Cardiac muscle cell (in vitro differentiated cells and primary cell): Measurements from ENCODE around the gene RASAL2. TPM values are rescaled to one million over a fixed set of nuclear protein-coding genes. Genes with fewer than 3 reads are reported as not detected.

Experiments used
- DNase-seq, 2 donors: peaks; one replicate each; pipeline versions ENCODE4 v3.0.0 to v3.0.0-alpha.2; 2010 to 2017; ENCODE audit warnings: low read depth in 1 of 2, low spot score in 1 of 2
- H3K27ac ChIP-seq: fragments of 200-600 bp; sonication (generic); 2 replicates; pipeline ENCODE4 v1.5.1; 2016
- H3K27me3 ChIP-seq: fragments of 200-600 bp; sonication (generic); 2 replicates; pipeline ENCODE4 v1.6.0; 2016; ENCODE audit warnings: control low read depth
- H3K36me3 ChIP-seq: fragments of 200-600 bp; sonication (generic); 2 replicates; pipeline ENCODE4 v1.5.1; 2016; ENCODE audit warnings: control low read depth
- H3K4me1 ChIP-seq: fragments of 200-600 bp; sonication (generic); 2 replicates; pipeline ENCODE4 v1.8.1; 2017; ENCODE audit warnings: low read depth, mild to moderate bottlenecking, mixed run types
- H3K4me3 ChIP-seq: fragments of 200-600 bp; sonication (generic); 2 replicates; pipeline ENCODE4 v1.5.1; 2016; ENCODE audit warnings: mild to moderate bottlenecking
- H3K9me3 ChIP-seq: fragments of 200-600 bp; sonication (generic); 2 replicates; pipeline ENCODE4 v1.5.1; 2017; ENCODE audit warnings: low read depth, mild to moderate bottlenecking, control low read depth
- CTCF ChIP-seq: IDR thresholded peaks from 2 replicates; pipeline ENCODE4 v1.5.1; 2012; ENCODE audit warnings: low read depth, mild to moderate bottlenecking, low read length
- polyA plus RNA-seq: library from polyadenylated mRNA; unstranded; fragments of >200 nt; fragmentation: Nextera tagmentation; extraction: Ambion mirVana; gene quantifications from 2 replicates; pipeline ENCODE4 v1.2.1, GENCODE V29; 2016
- total RNA-seq: library from RNA; depleted of rRNA; stranded (reverse); fragments of >200 nt; gene quantifications from 2 replicates; pipeline ENCODE4 v1.2.3, GENCODE V29; 2016

RASAL2 gene
- total and polyA plus RNA-seq, 2 experiments from 2014 or later: 11.2 to 35.3 TPM

GRCh38 chr1:178509414-178510007 lies 415.6 kb downstream of the RASAL2 start:
- no peak overlapping the region for H3K4me3 ChIP-seq
- no peaks in the 10 kb centered on the region for H3K36me3 ChIP-seq
- no peak overlapping the region for H3K27ac ChIP-seq
- H3K4me1 ChIP-seq: peaks cover 6% of the 10 kb centered on the region
- no peak for TF ChIP-seq CTCF
- no peaks in the 10 kb centered on the region for H3K27me3 ChIP-seq
- peak in 1 of 2 donors; percentile 37 for DNase-seq
- H3K9me3 ChIP-seq: no peaks in the 10 kb centered on the region

- DNase-seq: no peak
- Histone ChIP-seq H3K9me3 (no peaks in the 10 kb centered on the region), H3K27ac (no peak overlapping the region), H3K4me1 (peaks cover 6% of the 10 kb centered on the region), H3K27me3 (no peaks in the 10 kb centered on the region), H3K4me3 (no peak overlapping the region), H3K36me3 (no peaks in the 10 kb centered on the region)
- TF ChIP-seq CTCF: no peak
Measured at GRCh38 chr1:178510155-178510554, 416.3 kb downstream of the RASAL2 start.

GRCh38 chr1:178512566-178513277 lies 418.8 kb downstream of the RASAL2 start, which contains the start of gene TEX35:
TEX35 (plus strand) TSS chr1:178513109; CDS start chr1:178513189, 80 bp downstream.
- H3K27ac ChIP-seq: no peak within 1 kb of the TSS
- no peak within 1 kb of the TSS for H3K4me3 ChIP-seq
- no peaks in the 10 kb centered on the region for H3K27me3 ChIP-seq
- H3K36me3 ChIP-seq: no peaks in the 10 kb centered on the region
- H3K9me3 ChIP-seq: no peaks in the 10 kb centered on the region
- no peak for DNase-seq
- no peaks in the 10 kb centered on the region for H3K4me1 ChIP-seq
- TF ChIP-seq CTCF: no peak

- peak; percentile 30 to 78 for DNase-seq
- H3K27ac ChIP-seq: no peak overlapping the region
- no peaks in the 10 kb centered on the region for H3K36me3 ChIP-seq
- TF ChIP-seq CTCF: no peak
- H3K4me1 ChIP-seq: no peaks in the 10 kb centered on the region
- no peaks in the 10 kb centered on the region for H3K9me3 ChIP-seq
- no peak overlapping the region for H3K4me3 ChIP-seq
- no peaks in the 10 kb centered on the region for H3K27me3 ChIP-seq
Measured at GRCh38 chr1:178513278-178513983, 419.5 kb downstream of the RASAL2 start.

GRCh38 chr1:178516110-178516509 lies 422.2 kb downstream of the RASAL2 start:
- DNase-seq: no peak
- Histone ChIP-seq H3K4me3 (no peak overlapping the region), H3K36me3 (no peaks in the 10 kb centered on the region), H3K4me1 (no peaks in the 10 kb centered on the region), H3K27me3 (no peaks in the 10 kb centered on the region), H3K9me3 (no peaks in the 10 kb centered on the region), H3K27ac (no peak overlapping the region)
- no peak for TF ChIP-seq CTCF
